GM12878 (cell line): ENCODE results near the gene CDC42BPA. TPM values are rescaled to one million over a fixed set of nuclear protein-coding genes. Genes with fewer than 3 reads are reported as not detected.

Experiments
- ATAC-seq: fragments of 200-7000 bp; cut with Tn5 transposase; 3 replicates; pipeline ENCODE4 v1.9.1; 2020; ENCODE audit warnings: mild to moderate bottlenecking, moderate library complexity
- BruUV-seq: library from RNA; stranded (reverse); fragments of 400-500 nt; replicated peaks from 2 replicates; lab custom pipeline; 2021; lab: Mats Ljungman, UMichigan
- CTCF ChIA-PET: fragments of 300-600 bp; sonication (Branson Sonifier 250); formaldehyde crosslinking; extraction: SDS; loops from one replicate; lab custom pipeline; 2021; ENCODE audit warnings: inconsistent platforms; lab: Yijun Ruan, JAX
- POLR2A ChIA-PET: fragments of 350-600 bp; formaldehyde crosslinking; extraction: SDS; loops from one replicate; lab custom pipeline; 2021; ENCODE audit warnings: inconsistent platforms; lab: Charles Lee
- RAD21 ChIA-PET: fragments of 300-600 bp; sonication (Branson Sonifier 250); formaldehyde crosslinking; loops from one replicate; lab custom pipeline; 2023; ENCODE audit warnings: antibody characterized with exemption; ENCODE audit not compliant: unreplicated experiment; lab: Charles Lee
- SMC1A ChIA-PET: fragments of 300-600 bp; sonication (Branson Sonifier 250); formaldehyde crosslinking; loops from one replicate; lab custom pipeline; 2023; ENCODE audit not compliant: unreplicated experiment, uncharacterized antibody; lab: Charles Lee
- DNase-seq: peaks from one replicate; pipeline ENCODE4 v3.0.0-alpha.2; 2011; ENCODE audit warnings: low read depth, low spot score
- FAIRE-seq: peaks from 3 replicates; lab custom pipeline; 2011; peaks lifted over from hg19 to GRCh38; lab: Jason Lieb, UNC
- H2AFZ ChIP-seq: 2 replicates; pipeline ENCODE4 v1.6.0; 2011; ENCODE audit warnings: low read depth, low read length, control low read depth; ENCODE audit not compliant: control insufficient read depth
- H3K27ac ChIP-seq: 2 replicates; pipeline ENCODE4 v1.5.1; 2011; ENCODE audit warnings: control low read depth; ENCODE audit not compliant: control insufficient read depth, insufficient read depth
- H3K27me3 ChIP-seq, 2 experiments: replicated peaks in 1 of 2; 2 replicates each; pipeline versions ENCODE4 v1.6.0 to v1.6.1; 2011; ENCODE audit warnings: low read length in 1 of 2; ENCODE audit not compliant: control insufficient read depth in 2 of 2, insufficient read depth in 2 of 2
- H3K36me3 ChIP-seq, 2 experiments: 2 replicates each; pipeline ENCODE4 v1.5.1; 2011; ENCODE audit warnings: low read length in 1 of 2; ENCODE audit not compliant: control insufficient read depth in 2 of 2, insufficient read depth in 2 of 2
- H3K4me1 ChIP-seq: 2 replicates; pipeline ENCODE4 v1.6.1; 2011; ENCODE audit warnings: mild to moderate bottlenecking, low read length, moderate library complexity, mixed read lengths; ENCODE audit not compliant: control insufficient read depth, insufficient read depth
- H3K4me2 ChIP-seq: 2 replicates; pipeline ENCODE4 v1.6.0; 2011; ENCODE audit warnings: control low read depth; ENCODE audit not compliant: control insufficient read depth, insufficient read depth
- H3K4me3 ChIP-seq: fragments of 200-600 bp; sonication (generic); 2 replicates; pipeline ENCODE4 v1.5.1; 2016
- H3K79me2 ChIP-seq: 2 replicates; pipeline ENCODE4 v1.6.0; 2011; ENCODE audit warnings: low read length; ENCODE audit not compliant: control insufficient read depth, insufficient read depth
- H3K9ac ChIP-seq: 2 replicates; pipeline ENCODE4 v1.8.0; 2011; ENCODE audit warnings: low read length, control low read depth, mixed read lengths; ENCODE audit not compliant: control insufficient read depth, insufficient read depth
- H3K9me3 ChIP-seq: replicated peaks from 3 replicates; pipeline ENCODE4 v1.5.1; 2011; ENCODE audit warnings: mild to moderate bottlenecking, low read length; ENCODE audit not compliant: control insufficient read depth, insufficient read depth
- H4K20me1 ChIP-seq: 2 replicates; pipeline ENCODE4 v1.6.0; 2011; ENCODE audit not compliant: control insufficient read depth, insufficient read depth
- EGR1 ChIP-seq, 2 experiments: IDR thresholded peaks; 1 replicate in 1 of 2; 2 replicates in 1 of 2; pipeline ENCODE4 v1.6.1; 2011 to 2012; ENCODE audit warnings: low read depth in 2 of 2, low read length in 2 of 2, borderline replicate concordance in 1 of 2, mild to moderate bottlenecking in 1 of 2, moderate library complexity in 1 of 2
- GABPA ChIP-seq: IDR thresholded peaks from 2 replicates; pipeline ENCODE4 v1.6.1; 2014; ENCODE audit warnings: antibody characterized with exemption, low read depth, mild to moderate bottlenecking, inconsistent platforms
- HCFC1 ChIP-seq: fragments of 150-350 bp; IDR thresholded peaks from 2 replicates; pipeline ENCODE4 v1.6.1; 2014; ENCODE audit warnings: low read length
- KLF5 ChIP-seq: fragments of 450-650 bp; IDR thresholded peaks from 2 replicates; pipeline ENCODE4 v1.6.1; 2014; ENCODE audit warnings: mild to moderate bottlenecking; ENCODE audit not compliant: partially characterized antibody
- RELA ChIP-seq: fragments of 450-650 bp; IDR thresholded peaks from 2 replicates; pipeline ENCODE4 v1.8.0; 2014; ENCODE audit warnings: borderline replicate concordance; ENCODE audit not compliant: partially characterized antibody
- RFX5 ChIP-seq: IDR thresholded peaks from 2 replicates; pipeline ENCODE4 v1.6.1; 2011; ENCODE audit warnings: low read depth, low read length, improper control_type of control experiment
- SMAD5 ChIP-seq: IDR thresholded peaks from 2 replicates; pipeline ENCODE4 v1.6.1; 2016; ENCODE audit warnings: antibody characterized with exemption, low read depth
- SUPT20H ChIP-seq: IDR thresholded peaks from 2 replicates; pipeline ENCODE4 v1.6.1; 2011; ENCODE audit warnings: low read depth, mild to moderate bottlenecking, low read length, moderate library complexity, borderline replicate concordance; ENCODE audit not compliant: control insufficient read depth
- TARDBP ChIP-seq: IDR thresholded peaks from 2 replicates; pipeline ENCODE4 v1.6.1; 2016; ENCODE audit warnings: borderline replicate concordance
- TCF12 ChIP-seq: IDR thresholded peaks from 2 replicates; pipeline ENCODE4 v1.6.1; 2011; ENCODE audit warnings: low read depth, mild to moderate bottlenecking, low read length
- ZNF274 ChIP-seq: IDR thresholded peaks from one replicate; pipeline ENCODE4 v1.8.0; 2011; ENCODE audit not compliant: insufficient read length, insufficient read depth
- ZZZ3 ChIP-seq: IDR thresholded peaks from 2 replicates; pipeline ENCODE4 v1.6.1; 2011; ENCODE audit warnings: low read depth; ENCODE audit not compliant: control insufficient read depth, insufficient read length
- WGBS: methylation state at CpG from one replicate; pipeline ENCODE4 v1.1.6; 2016; ENCODE audit warnings: low lambda C conversion rate; ENCODE audit not compliant: insufficient replicate concordance, insufficient coverage; ENCODE audit errors: missing lambda C conversion rate; 5-methylcytosine and 5-hydroxymethylcytosine counted together
- in situ Hi-C: fragments of 300-500 bp; cut with MboI; formaldehyde crosslinking; loops from 9 replicates; pipeline ENCODE4 v1.14.3; 2018; ENCODE audit warnings: mixed read lengths
- intact Hi-C: fragments of 100-400 bp; cut with micrococcal nuclease; formaldehyde crosslinking; loops from one replicate; pipeline ENCODE4 v1.14.2; 2022; ENCODE audit not compliant: unreplicated experiment
- polyA plus RNA-seq, 11 experiments: library from polyadenylated mRNA; depleted of rRNA in 4 of 11; unstranded in 6 of 11; stranded (reverse) in 5 of 11; fragments of >200 nt; fragmentation: Nextera tagmentation in 4 of 11; fragmentation: Illumina TruSeq in 1 of 11; extraction: Ambion mirVana in 4 of 11; extraction: Trizol in 1 of 11; gene quantifications; 1 replicate in 1 of 11; 2 replicates in 10 of 11; pipeline versions ENCODE4 v1.2.1 to v1.2.3, GENCODE V29; 2011 to 2016; ENCODE audit warnings: inconsistent platforms in 2 of 11, missing spikeins in 2 of 11, low read depth in 1 of 11
- total RNA-seq, 4 experiments: library from RNA; depleted of rRNA in 3 of 4; stranded (reverse); fragments of >200 nt in 3 of 4; fragmentation: Illumina TruSeq in 1 of 4; extraction: Trizol in 1 of 4; gene quantifications; 2 replicates each; pipeline versions ENCODE4 v1.2.1 to v1.2.3, GENCODE V29; 2013 to 2021
- TF ChIP-seq, protein P1 (sequence below): fragments of 450-650 bp; formaldehyde crosslinking; IDR thresholded peaks from 2 replicates; pipeline ENCODE4 v1.4.0; 2020; ENCODE audit warnings: mild to moderate bottlenecking, moderate library complexity
- TF ChIP-seq, protein P2 (sequence below): fragments of 450-650 bp; IDR thresholded peaks from 2 replicates; pipeline ENCODE4 v1.6.1; 2017; ENCODE audit warnings: mild to moderate bottlenecking, moderate library complexity
- TF ChIP-seq, protein P3 (sequence below): IDR thresholded peaks from 2 replicates; pipeline ENCODE4 v1.6.1; 2011; ENCODE audit warnings: borderline replicate concordance, low read depth, mild to moderate bottlenecking, moderate library complexity, low read length; ENCODE audit not compliant: insufficient read depth, poor library complexity, severe bottlenecking

The CDC42BPA gene
- total and polyA plus RNA-seq, 10 of the 15 experiments (the other 5 are each of a cell fraction or from before 2014, with no cell fraction given) = 0.02 to 0.52 (median 0.10) TPM

DNA sequence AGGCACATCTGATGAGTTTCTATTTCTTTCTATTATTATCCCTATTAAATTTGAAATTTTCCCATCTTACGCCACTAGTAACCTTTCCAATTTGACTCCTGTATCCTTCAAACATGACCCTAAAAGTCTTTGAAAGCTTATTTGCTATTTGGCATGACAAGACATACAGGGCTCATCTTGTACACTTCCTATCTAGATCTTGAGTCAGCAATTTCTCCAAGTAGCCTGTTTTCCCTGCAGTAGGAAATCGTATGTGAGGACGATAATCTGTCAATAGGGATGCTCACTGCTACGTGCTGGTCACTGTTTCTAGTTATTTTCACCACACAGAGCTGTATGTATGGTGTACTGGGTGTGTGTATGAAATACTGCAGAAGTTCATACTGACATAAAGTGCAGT, 142.7 kb downstream of the CDC42BPA start:
- Histone ChIP-seq H3K27me3 (no peaks in the 10 kb centered on the region), H3K4me1 (no peaks in the 10 kb centered on the region), H4K20me1 (no peaks in the 10 kb centered on the region), H3K4me3 (no peak overlapping the region), H3K4me2 (no peak overlapping the region), H3K36me3 (no peaks in the 10 kb centered on the region), H2AFZ (no peak overlapping the region), H3K9me3 (no peaks in the 10 kb centered on the region), H3K79me2 (no peaks in the 10 kb centered on the region), H3K9ac (no peak overlapping the region), H3K27ac (no peak overlapping the region)
- ChIA-PET RAD21 (no interaction called here), CTCF (no interaction called here), POLR2A (no interaction called here), SMC1A (interaction anchor here (0.6 kb wide), 1 partner anchor 238 kb away, joined by 3 read pairs; no protein-coding TSS in a partner anchor)
- BruUV-seq = no TSS peak
- FAIRE-seq = no peak
- intact Hi-C loops = no loop called here
- 19% methylated on average over 4 of the region's 4 CpGs for WGBS
- in situ Hi-C loops = no loop called here
- no peak for DNase-seq
- ATAC-seq = no peak
- TF ChIP-seq, protein P1, sequence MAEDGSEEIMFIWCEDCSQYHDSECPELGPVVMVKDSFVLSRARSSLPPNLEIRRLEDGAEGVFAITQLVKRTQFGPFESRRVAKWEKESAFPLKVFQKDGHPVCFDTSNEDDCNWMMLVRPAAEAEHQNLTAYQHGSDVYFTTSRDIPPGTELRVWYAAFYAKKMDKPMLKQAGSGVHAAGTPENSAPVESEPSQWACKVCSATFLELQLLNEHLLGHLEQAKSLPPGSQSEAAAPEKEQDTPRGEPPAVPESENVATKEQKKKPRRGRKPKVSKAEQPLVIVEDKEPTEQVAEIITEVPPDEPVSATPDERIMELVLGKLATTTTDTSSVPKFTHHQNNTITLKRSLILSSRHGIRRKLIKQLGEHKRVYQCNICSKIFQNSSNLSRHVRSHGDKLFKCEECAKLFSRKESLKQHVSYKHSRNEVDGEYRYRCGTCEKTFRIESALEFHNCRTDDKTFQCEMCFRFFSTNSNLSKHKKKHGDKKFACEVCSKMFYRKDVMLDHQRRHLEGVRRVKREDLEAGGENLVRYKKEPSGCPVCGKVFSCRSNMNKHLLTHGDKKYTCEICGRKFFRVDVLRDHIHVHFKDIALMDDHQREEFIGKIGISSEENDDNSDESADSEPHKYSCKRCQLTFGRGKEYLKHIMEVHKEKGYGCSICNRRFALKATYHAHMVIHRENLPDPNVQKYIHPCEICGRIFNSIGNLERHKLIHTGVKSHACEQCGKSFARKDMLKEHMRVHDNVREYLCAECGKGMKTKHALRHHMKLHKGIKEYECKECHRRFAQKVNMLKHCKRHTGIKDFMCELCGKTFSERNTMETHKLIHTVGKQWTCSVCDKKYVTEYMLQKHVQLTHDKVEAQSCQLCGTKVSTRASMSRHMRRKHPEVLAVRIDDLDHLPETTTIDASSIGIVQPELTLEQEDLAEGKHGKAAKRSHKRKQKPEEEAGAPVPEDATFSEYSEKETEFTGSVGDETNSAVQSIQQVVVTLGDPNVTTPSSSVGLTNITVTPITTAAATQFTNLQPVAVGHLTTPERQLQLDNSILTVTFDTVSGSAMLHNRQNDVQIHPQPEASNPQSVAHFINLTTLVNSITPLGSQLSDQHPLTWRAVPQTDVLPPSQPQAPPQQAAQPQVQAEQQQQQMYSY = no peak
- TF ChIP-seq RFX5 (no peak), KLF5 (no peak), EGR1 (IDR thresholded peaks at IDR 0.05; ENCODE audit: borderline replicate concordance in 1 of 2, low read depth in 2 of 2, low read length in 2 of 2) (no peak), TCF12 (no peak), TARDBP (no peak), ZZZ3 (no peak), SUPT20H (no peak), SMAD5 (no peak), RELA (no peak), ZNF274 (no peak), GABPA (no peak), HCFC1 (no peak)
- TF ChIP-seq, protein P2, sequence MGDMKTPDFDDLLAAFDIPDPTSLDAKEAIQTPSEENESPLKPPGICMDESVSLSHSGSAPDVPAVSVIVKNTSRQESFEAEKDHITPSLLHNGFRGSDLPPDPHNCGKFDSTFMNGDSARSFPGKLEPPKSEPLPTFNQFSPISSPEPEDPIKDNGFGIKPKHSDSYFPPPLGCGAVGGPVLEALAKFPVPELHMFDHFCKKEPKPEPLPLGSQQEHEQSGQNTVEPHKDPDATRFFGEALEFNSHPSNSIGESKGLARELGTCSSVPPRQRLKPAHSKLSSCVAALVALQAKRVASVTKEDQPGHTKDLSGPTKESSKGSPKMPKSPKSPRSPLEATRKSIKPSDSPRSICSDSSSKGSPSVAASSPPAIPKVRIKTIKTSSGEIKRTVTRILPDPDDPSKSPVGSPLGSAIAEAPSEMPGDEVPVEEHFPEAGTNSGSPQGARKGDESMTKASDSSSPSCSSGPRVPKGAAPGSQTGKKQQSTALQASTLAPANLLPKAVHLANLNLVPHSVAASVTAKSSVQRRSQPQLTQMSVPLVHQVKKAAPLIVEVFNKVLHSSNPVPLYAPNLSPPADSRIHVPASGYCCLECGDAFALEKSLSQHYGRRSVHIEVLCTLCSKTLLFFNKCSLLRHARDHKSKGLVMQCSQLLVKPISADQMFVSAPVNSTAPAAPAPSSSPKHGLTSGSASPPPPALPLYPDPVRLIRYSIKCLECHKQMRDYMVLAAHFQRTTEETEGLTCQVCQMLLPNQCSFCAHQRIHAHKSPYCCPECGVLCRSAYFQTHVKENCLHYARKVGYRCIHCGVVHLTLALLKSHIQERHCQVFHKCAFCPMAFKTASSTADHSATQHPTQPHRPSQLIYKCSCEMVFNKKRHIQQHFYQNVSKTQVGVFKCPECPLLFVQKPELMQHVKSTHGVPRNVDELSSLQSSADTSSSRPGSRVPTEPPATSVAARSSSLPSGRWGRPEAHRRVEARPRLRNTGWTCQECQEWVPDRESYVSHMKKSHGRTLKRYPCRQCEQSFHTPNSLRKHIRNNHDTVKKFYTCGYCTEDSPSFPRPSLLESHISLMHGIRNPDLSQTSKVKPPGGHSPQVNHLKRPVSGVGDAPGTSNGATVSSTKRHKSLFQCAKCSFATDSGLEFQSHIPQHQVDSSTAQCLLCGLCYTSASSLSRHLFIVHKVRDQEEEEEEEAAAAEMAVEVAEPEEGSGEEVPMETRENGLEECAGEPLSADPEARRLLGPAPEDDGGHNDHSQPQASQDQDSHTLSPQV = no peak
- TF ChIP-seq, protein P3, sequence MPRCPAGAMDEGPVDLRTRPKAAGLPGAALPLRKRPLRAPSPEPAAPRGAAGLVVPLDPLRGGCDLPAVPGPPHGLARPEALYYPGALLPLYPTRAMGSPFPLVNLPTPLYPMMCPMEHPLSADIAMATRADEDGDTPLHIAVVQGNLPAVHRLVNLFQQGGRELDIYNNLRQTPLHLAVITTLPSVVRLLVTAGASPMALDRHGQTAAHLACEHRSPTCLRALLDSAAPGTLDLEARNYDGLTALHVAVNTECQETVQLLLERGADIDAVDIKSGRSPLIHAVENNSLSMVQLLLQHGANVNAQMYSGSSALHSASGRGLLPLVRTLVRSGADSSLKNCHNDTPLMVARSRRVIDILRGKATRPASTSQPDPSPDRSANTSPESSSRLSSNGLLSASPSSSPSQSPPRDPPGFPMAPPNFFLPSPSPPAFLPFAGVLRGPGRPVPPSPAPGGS = no peak
